PC-3 (cell line): ENCODE results near the gene KLK11. TPM values are rescaled to one million over a fixed set of nuclear protein-coding genes. Genes with fewer than 3 reads are reported as not detected.

Experiments used
- ATAC-seq: fragments of 200-7000 bp; cut with Tn5 transposase; 2 replicates; pipeline ENCODE4 v1.9.1; 2020; ENCODE audit warnings: mild to moderate bottlenecking, moderate library complexity
- Bru-seq: library from RNA; stranded (reverse); fragments of 400-500 nt; gene quantifications from one replicate; lab custom pipeline; 2021; lab: Mats Ljungman, UMichigan
- BruChase-seq, 2 experiments: library from RNA; stranded (reverse); fragments of 400-500 nt; gene quantifications; one replicate each; lab custom pipeline; 2021; lab: Mats Ljungman, UMichigan
- BruUV-seq: library from RNA; stranded (reverse); fragments of 400-500 nt; replicated peaks from 2 replicates; lab custom pipeline; 2021; lab: Mats Ljungman, UMichigan
- CTCF ChIA-PET: fragments of 300-600 bp; sonication (Branson Sonifier 250); formaldehyde crosslinking; loops from one replicate; lab custom pipeline; 2022; ENCODE audit warnings: antibody characterized with exemption; lab: Charles Lee
- POLR2A ChIA-PET: fragments of 300-600 bp; sonication (Branson Sonifier 250); formaldehyde crosslinking; loops from one replicate; lab custom pipeline; 2022; ENCODE audit warnings: antibody characterized with exemption; ENCODE audit not compliant: unreplicated experiment; lab: Charles Lee
- DNase-seq: peaks from one replicate; pipeline ENCODE4 v3.0.0-alpha.2; 2015
- H2AFZ ChIP-seq: fragments of 300-600 bp; sonication (generic); 2 replicates; pipeline ENCODE4 v1.6.0; 2016; ENCODE audit warnings: antibody characterized with exemption, low read length
- H3F3A ChIP-seq: fragments of 300-600 bp; sonication (generic); one replicate; pipeline ENCODE4 v1.6.0; 2017; ENCODE audit warnings: antibody characterized with exemption, low read length, control low read depth, mild to moderate bottlenecking; ENCODE audit not compliant: unreplicated experiment
- H3K27ac ChIP-seq: fragments of 300-600 bp; sonication (generic); 2 replicates; pipeline ENCODE4 v1.5.1; 2016; ENCODE audit warnings: mild to moderate bottlenecking, low read length
- H3K27me3 ChIP-seq: fragments of 300-600 bp; sonication (generic); 2 replicates; pipeline ENCODE4 v1.6.1; 2016; ENCODE audit warnings: low read length, mixed read lengths
- H3K36me3 ChIP-seq: fragments of 300-600 bp; sonication (generic); 2 replicates; pipeline ENCODE4 v1.6.1; 2016; ENCODE audit warnings: low read depth, mixed run types, low read length, mixed read lengths
- H3K4me1 ChIP-seq: fragments of 300-600 bp; sonication (generic); 2 replicates; pipeline ENCODE4 v1.5.1; 2016; ENCODE audit warnings: low read length; ENCODE audit not compliant: insufficient read depth
- H3K4me2 ChIP-seq: fragments of 300-600 bp; sonication (generic); 2 replicates; pipeline ENCODE4 v1.6.0; 2016; ENCODE audit warnings: low read length
- H3K4me3 ChIP-seq: fragments of 300-600 bp; sonication (generic); 2 replicates; pipeline ENCODE4 v1.5.1; 2016; ENCODE audit warnings: mild to moderate bottlenecking, low read length, mixed read lengths
- H3K79me2 ChIP-seq: fragments of 300-600 bp; sonication (generic); 2 replicates; pipeline ENCODE4 v1.6.1; 2017; ENCODE audit warnings: low read length, mixed read lengths
- H3K9ac ChIP-seq: fragments of 300-600 bp; sonication (generic); 2 replicates; pipeline ENCODE4 v1.6.0; 2016; ENCODE audit warnings: mild to moderate bottlenecking, low read length
- H3K9me2 ChIP-seq: fragments of 300-600 bp; sonication (generic); replicated peaks from 2 replicates; pipeline ENCODE4 v1.6.1; 2016; ENCODE audit warnings: mixed run types, low read length, mixed read lengths
- H3K9me3 ChIP-seq: fragments of 300-600 bp; sonication (generic); 2 replicates; pipeline ENCODE4 v1.6.1; 2016; ENCODE audit warnings: low read length, mixed read lengths
- H4K20me1 ChIP-seq: fragments of 300-600 bp; sonication (generic); 2 replicates; pipeline ENCODE4 v1.6.1; 2016; ENCODE audit warnings: low read length, mixed read lengths
- CTCF ChIP-seq: fragments of 300-600 bp; sonication (generic); conservative IDR thresholded peaks from 2 replicates; pipeline ENCODE4 v1.5.1; 2017; ENCODE audit warnings: antibody characterized with exemption, low read depth, mild to moderate bottlenecking, low read length
- EZH2 ChIP-seq: fragments of 300-600 bp; sonication (generic); IDR thresholded peaks from one replicate; pipeline ENCODE4 v1.6.1; 2017; ENCODE audit warnings: antibody characterized with exemption, mild to moderate bottlenecking, low read length; ENCODE audit not compliant: unreplicated experiment
- EZH2phosphoT487 ChIP-seq: fragments of 300-600 bp; sonication (generic); IDR thresholded peaks from 2 replicates; pipeline ENCODE4 v1.6.1; 2018; ENCODE audit warnings: mild to moderate bottlenecking, antibody characterized with exemption, low read length, borderline replicate concordance
- intact Hi-C: fragments of 100-400 bp; cut with micrococcal nuclease; formaldehyde crosslinking; loops from 2 replicates; pipeline ENCODE4 v1.9.0; 2023
- long read RNA-seq: library from polyadenylated mRNA; unstranded; transcript quantifications from one replicate; pipeline ENCODE4 v2.0.0, GENCODE V29; 2021; ENCODE audit not compliant: unreplicated experiment
- total RNA-seq: library from RNA; depleted of rRNA; stranded (reverse); fragments of >200 nt; gene quantifications from 2 replicates; pipeline ENCODE4 v1.2.3, GENCODE V29; 2014; rRNA removed

KLK11 gene, protein sequence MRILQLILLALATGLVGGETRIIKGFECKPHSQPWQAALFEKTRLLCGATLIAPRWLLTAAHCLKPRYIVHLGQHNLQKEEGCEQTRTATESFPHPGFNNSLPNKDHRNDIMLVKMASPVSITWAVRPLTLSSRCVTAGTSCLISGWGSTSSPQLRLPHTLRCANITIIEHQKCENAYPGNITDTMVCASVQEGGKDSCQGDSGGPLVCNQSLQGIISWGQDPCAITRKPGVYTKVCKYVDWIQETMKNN
- 0.23 TPM in 1 of 2 replicates, not detected in the other for total RNA-seq
- percentile 14 among the genes with signal in this experiment for Bru-seq, nascent RNA
- BruChase-seq, experiment 1, labeled RNA remaining after a 6-hour chase: not detected
- BruChase-seq, experiment 2, labeled RNA remaining after a 2-hour chase: percentile 9 among the genes with signal in this experiment
- long read RNA-seq, partial matches to known transcripts: 0 of 1 reads
- long read RNA-seq, other reads (novel, unspliced or antisense): 1 of 1 reads

DNA sequence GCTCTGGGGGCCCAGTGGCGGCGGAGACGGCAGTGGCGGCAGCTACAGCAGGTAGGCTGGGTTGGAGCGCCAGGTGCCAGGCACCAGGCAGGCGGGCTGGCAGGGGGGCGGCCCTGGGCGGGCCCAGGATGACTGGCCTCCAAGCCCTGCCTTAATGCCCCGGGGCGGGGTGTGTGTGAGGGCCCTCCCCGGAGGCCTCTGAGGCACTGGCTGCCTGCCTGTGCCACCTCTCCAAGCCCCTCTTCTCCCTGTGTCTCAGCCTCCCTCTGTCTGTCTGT, at the start of gene KLK11:
Gene KLK11 (minus strand): TSS at position 63 of the 278 bp plus-strand sequence. CDS start 985 bp downstream, outside the sequence.
- BruUV-seq: no TSS peak
- TF ChIP-seq EZH2phosphoT487: no peak
- H3K9me3 ChIP-seq: no peaks in the 10 kb centered on the region
- no peaks in the 10 kb centered on the region for H3K36me3 ChIP-seq
- no peak within 1 kb of the TSS for H3K4me2 ChIP-seq
- no peaks in the 10 kb centered on the region for H3K9me2 ChIP-seq
- H3K27me3 ChIP-seq: peaks cover 3% of the 10 kb centered on the region; the same call in 1 of the 2 replicates
- no peak within 1 kb of the TSS for H3K9ac ChIP-seq
- no peak within 1 kb of the TSS for H3K4me3 ChIP-seq
- H3K4me1 ChIP-seq: peaks cover under 1% of the 10 kb centered on the region
- CTCF ChIA-PET: no interaction called here
- H2AFZ ChIP-seq: no peak within 1 kb of the TSS
- peak; percentile 32 for DNase-seq
- no peaks in the 10 kb centered on the region for H3F3A ChIP-seq
- POLR2A ChIA-PET: no interaction called here
- H3K79me2 ChIP-seq: no peaks in the 10 kb centered on the region
- no peak within 1 kb of the TSS for H3K27ac ChIP-seq
- no peaks in the 10 kb centered on the region for H4K20me1 ChIP-seq
- intact Hi-C loops: no loop called here
- peak; percentile 33; the same call in 1 of the 2 replicates for ATAC-seq

- no peaks in the 10 kb centered on the region for H3K9me2 ChIP-seq
- H2AFZ ChIP-seq: no peak overlapping the region
- no peak overlapping the region for H3K9ac ChIP-seq
- peak; percentile 72 for ATAC-seq
- no peaks in the 10 kb centered on the region for H3K79me2 ChIP-seq
- no peak overlapping the region for H3K4me3 ChIP-seq
- no peak overlapping the region for H3K27ac ChIP-seq
- ChIA-PET POLR2A (interaction anchor here (0.6 kb wide), 1 partner anchor 359 kb away, joined by 3 read pairs; no protein-coding TSS in a partner anchor), CTCF (interaction anchor here (0.9 kb wide), 1 partner anchor 59 kb away, joined by 3 read pairs; no protein-coding TSS in a partner anchor)
- peaks cover 7% of the 10 kb centered on the region for H3K9me3 ChIP-seq
- H3K27me3 ChIP-seq: no peaks in the 10 kb centered on the region
- H3F3A ChIP-seq: no peaks in the 10 kb centered on the region
- peaks cover 8% of the 10 kb centered on the region for H3K4me1 ChIP-seq
- H3K4me2 ChIP-seq: no peak overlapping the region
- intact Hi-C loops: no loop called here
- no peaks in the 10 kb centered on the region for H4K20me1 ChIP-seq
- H3K36me3 ChIP-seq: no peaks in the 10 kb centered on the region
- TF ChIP-seq CTCF: no peak
- no peak for TF ChIP-seq EZH2
- TF ChIP-seq EZH2phosphoT487: no peak
- BruUV-seq: no TSS peak
- peak; percentile 40 for DNase-seq
These were observed 49.6 kb upstream of the KLK11 start for GRCh38 chr19:51075998-51076397.

GRCh38 chr19:51071095-51071405, 44.6 kb upstream of the KLK11 start:
- no TSS peak for BruUV-seq
- peaks cover 23% of the 10 kb centered on the region for H3K4me1 ChIP-seq
- DNase-seq: peak; percentile 91
- H3K9me3 ChIP-seq: peaks cover 7% of the 10 kb centered on the region
- H3F3A ChIP-seq: peaks cover 3% of the 10 kb centered on the region
- H3K4me2 ChIP-seq: peak overlapping the region; percentile 68
- no peak for ATAC-seq
- TF ChIP-seq EZH2phosphoT487 (0 out of 2 replicates have a peak, but pooled peaks have one; percentile 28), EZH2 (no peak)
- POLR2A ChIA-PET: no interaction called here
- H3K27ac ChIP-seq: peak overlapping the region; percentile 89
- H3K4me3 ChIP-seq: peak overlapping the region; percentile 2; the same call in 1 of the 2 replicates
- H3K27me3 ChIP-seq: no peaks in the 10 kb centered on the region
- H3K9ac ChIP-seq: no peak overlapping the region
- no peak overlapping the region for H2AFZ ChIP-seq
- intact Hi-C loops: loop anchor here (1.0 kb wide), 1 partner anchor 22 kb away; no protein-coding TSS in a partner anchor
- no peaks in the 10 kb centered on the region for H4K20me1 ChIP-seq
- H3K9me2 ChIP-seq: no peaks in the 10 kb centered on the region
- CTCF ChIA-PET: interaction anchor here (0.7 to 1.9 kb wide), 2 partner anchors 23 to 50 kb away, joined by 3 to 10 read pairs; no protein-coding TSS in a partner anchor
- H3K36me3 ChIP-seq: no peaks in the 10 kb centered on the region
- no peaks in the 10 kb centered on the region for H3K79me2 ChIP-seq
